Esophagus muscularis mucosa (tissue), 4 donors: ENCODE measurements around the gene PPFIA3. TPM values are rescaled to one million over a fixed set of nuclear protein-coding genes. Genes with fewer than 3 reads are reported as not detected.

Experiments used
- DNase-seq: peaks from one replicate; pipeline ENCODE4 v3.0.0-alpha.2; 2017; ENCODE audit errors: extremely low spot score
- H3K27ac ChIP-seq, 4 donors: fragments of 200-600 bp; sonication (generic); replicated peaks in 1 of 4; 1 replicate in 3 of 4; 2 replicates in 1 of 4; pipeline ENCODE4 v1.5.1; 2016 to 2019; ENCODE audit warnings: mild to moderate bottlenecking in 1 of 4
- H3K27me3 ChIP-seq, 4 donors: fragments of 200-600 bp; sonication (generic); one replicate each; pipeline versions ENCODE4 v1.5.1 to v1.6.0; 2016 to 2019
- H3K36me3 ChIP-seq, 4 donors: fragments of 200-600 bp; sonication (generic); one replicate each; pipeline ENCODE4 v1.5.1; 2016 to 2019
- H3K4me1 ChIP-seq, 4 donors: fragments of 200-600 bp; sonication (generic); one replicate each; pipeline ENCODE4 v1.5.1; 2016 to 2019
- H3K4me3 ChIP-seq, 4 donors: fragments of 200-600 bp; sonication (generic); 1 replicate in 2 of 4; 2 replicates in 2 of 4; pipeline ENCODE4 v1.5.1; 2016 to 2019; ENCODE audit warnings: mild to moderate bottlenecking in 4 of 4, moderate library complexity in 1 of 4
- H3K9me3 ChIP-seq, 4 donors: fragments of 200-600 bp; sonication (generic); 1 replicate in 3 of 4; 2 replicates in 1 of 4; pipeline ENCODE4 v1.5.1; 2016 to 2019
- EP300 ChIP-seq: sonication (generic); formaldehyde crosslinking; IDR thresholded peaks from one replicate; pipeline ENCODE4 v1.6.1; 2017; ENCODE audit warnings: antibody characterized with exemption
- POLR2A ChIP-seq: fragments of 450-650 bp; IDR thresholded peaks from one replicate; pipeline ENCODE4 v1.6.1; 2017; ENCODE audit warnings: antibody characterized with exemption, moderate library complexity, mild to moderate bottlenecking, low read depth
- POLR2AphosphoS5 ChIP-seq, 2 donors: sonication (generic); formaldehyde crosslinking; IDR thresholded peaks; one replicate each; pipeline ENCODE4 v1.6.1; 2017; ENCODE audit warnings: antibody characterized with exemption in 2 of 2
- WGBS: methylation state at CpG from one replicate; pipeline ENCODE4 v1.1.5; 2018; 5-methylcytosine and 5-hydroxymethylcytosine counted together
- intact Hi-C: fragments of 100-400 bp; cut with DNase I; formaldehyde crosslinking; loops from one replicate; pipeline ENCODE4 v1.15.1; 2023
- total RNA-seq, 4 donors: library from RNA; depleted of rRNA; stranded (reverse); fragments of >200 nt; gene quantifications; one replicate each; pipeline versions ENCODE4 v1.1.0 to v1.2.1, GENCODE V29; 2016
- TF ChIP-seq, protein P1 (sequence below), 3 experiments: fragments of 200-600 bp in 2 of 3; fragments of 450-650 bp in 1 of 3; sonication (generic) in 2 of 3; IDR thresholded peaks; one replicate each; pipeline ENCODE4 v1.5.1; 2017 to 2019; ENCODE audit warnings: antibody characterized with exemption in 3 of 3, mild to moderate bottlenecking in 2 of 3, moderate library complexity in 1 of 3

PPFIA3 gene
- total RNA-seq, 4 donors from 2014 or later, result 3.3 to 8.4 (median 5.3) TPM

DNA sequence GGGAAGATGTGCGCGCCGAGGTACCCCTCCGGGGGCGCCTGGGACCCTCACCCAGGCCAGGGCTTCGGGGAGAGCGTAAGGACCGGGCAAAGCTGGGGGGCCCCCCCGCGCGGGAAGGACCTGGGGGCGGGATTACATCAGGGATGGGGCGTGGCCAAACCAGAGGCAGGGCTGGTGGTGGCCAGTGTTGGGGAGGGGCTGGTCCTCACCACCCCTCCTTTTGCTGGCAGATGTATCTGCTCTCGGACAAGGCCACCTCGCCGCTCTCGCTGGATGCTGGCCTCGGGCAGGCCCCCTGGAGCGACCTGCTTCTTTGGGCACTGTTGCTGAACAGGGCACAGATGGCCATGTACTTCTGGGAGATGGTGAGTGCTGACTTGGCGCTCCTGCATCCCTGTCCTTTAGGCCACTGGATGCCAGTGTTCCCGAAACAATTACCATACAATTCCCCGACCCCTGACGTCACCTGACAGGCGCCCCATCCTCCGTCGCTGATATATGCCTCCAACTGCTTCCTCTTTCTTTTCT, 63.6 kb downstream of the PPFIA3 start:
- H3K27me3 ChIP-seq, result no peaks in the 10 kb centered on the region
- H3K36me3 ChIP-seq, result peaks cover 10 to 96% (median 63%) of the 10 kb centered on the region in 4 donors
- no peaks in the 10 kb centered on the region for H3K9me3 ChIP-seq
- DNase-seq, result no peak
- H3K4me1 ChIP-seq, result no peaks in the 10 kb centered on the region
- WGBS, result 79% methylated on average over 20 of the region's 26 CpGs
- no peak overlapping the region for H3K4me3 ChIP-seq
- intact Hi-C loops, result no loop called here
- TF ChIP-seq EP300 (no peak), POLR2A (no peak), POLR2AphosphoS5 (IDR thresholded peaks at IDR 0.05) (no peak)
- TF ChIP-seq, protein P1, sequence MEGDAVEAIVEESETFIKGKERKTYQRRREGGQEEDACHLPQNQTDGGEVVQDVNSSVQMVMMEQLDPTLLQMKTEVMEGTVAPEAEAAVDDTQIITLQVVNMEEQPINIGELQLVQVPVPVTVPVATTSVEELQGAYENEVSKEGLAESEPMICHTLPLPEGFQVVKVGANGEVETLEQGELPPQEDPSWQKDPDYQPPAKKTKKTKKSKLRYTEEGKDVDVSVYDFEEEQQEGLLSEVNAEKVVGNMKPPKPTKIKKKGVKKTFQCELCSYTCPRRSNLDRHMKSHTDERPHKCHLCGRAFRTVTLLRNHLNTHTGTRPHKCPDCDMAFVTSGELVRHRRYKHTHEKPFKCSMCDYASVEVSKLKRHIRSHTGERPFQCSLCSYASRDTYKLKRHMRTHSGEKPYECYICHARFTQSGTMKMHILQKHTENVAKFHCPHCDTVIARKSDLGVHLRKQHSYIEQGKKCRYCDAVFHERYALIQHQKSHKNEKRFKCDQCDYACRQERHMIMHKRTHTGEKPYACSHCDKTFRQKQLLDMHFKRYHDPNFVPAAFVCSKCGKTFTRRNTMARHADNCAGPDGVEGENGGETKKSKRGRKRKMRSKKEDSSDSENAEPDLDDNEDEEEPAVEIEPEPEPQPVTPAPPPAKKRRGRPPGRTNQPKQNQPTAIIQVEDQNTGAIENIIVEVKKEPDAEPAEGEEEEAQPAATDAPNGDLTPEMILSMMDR (IDR thresholded peaks at IDR 0.05), result no peak
- H3K27ac ChIP-seq, result no peak overlapping the region

DNA sequence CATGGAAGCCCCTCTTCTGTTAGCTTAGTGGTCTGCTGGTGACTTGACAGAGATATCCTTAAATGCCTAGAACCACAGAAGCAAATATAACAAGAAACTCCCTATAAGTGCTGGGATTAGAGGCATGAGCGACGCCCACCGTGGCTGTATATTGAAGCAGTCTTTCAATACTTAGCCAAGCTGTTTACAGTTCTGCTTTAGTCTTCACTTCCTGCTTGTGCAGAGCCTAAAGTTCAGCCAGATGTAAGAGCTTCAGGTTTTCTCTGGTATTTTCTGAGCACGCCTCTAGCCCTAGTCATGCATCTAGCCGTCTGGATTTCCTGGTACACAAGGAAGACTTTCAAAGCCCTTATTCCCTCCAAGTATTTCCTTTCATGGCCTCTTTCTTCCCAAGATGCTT, 66.8 kb downstream of the PPFIA3 start:
- Histone ChIP-seq H3K4me1 (peaks cover 0 to 4% (median 0%) of the 10 kb centered on the region in 4 donors), H3K27me3 (no peaks in the 10 kb centered on the region), H3K9me3 (no peaks in the 10 kb centered on the region), H3K36me3 (peaks cover 38 to 99% (median 86%) of the 10 kb centered on the region in 4 donors), H3K27ac (no peak overlapping the region), H3K4me3 (no peak overlapping the region)
- WGBS, result 86% methylated on average over 5 of the region's 5 CpGs
- intact Hi-C loops, result no loop called here
- no peak for DNase-seq
- TF ChIP-seq EP300 (no peak), POLR2A (no peak), POLR2AphosphoS5 (IDR thresholded peaks at IDR 0.05) (no peak)
- TF ChIP-seq, protein P1 (IDR thresholded peaks at IDR 0.05), result no peak

DNA sequence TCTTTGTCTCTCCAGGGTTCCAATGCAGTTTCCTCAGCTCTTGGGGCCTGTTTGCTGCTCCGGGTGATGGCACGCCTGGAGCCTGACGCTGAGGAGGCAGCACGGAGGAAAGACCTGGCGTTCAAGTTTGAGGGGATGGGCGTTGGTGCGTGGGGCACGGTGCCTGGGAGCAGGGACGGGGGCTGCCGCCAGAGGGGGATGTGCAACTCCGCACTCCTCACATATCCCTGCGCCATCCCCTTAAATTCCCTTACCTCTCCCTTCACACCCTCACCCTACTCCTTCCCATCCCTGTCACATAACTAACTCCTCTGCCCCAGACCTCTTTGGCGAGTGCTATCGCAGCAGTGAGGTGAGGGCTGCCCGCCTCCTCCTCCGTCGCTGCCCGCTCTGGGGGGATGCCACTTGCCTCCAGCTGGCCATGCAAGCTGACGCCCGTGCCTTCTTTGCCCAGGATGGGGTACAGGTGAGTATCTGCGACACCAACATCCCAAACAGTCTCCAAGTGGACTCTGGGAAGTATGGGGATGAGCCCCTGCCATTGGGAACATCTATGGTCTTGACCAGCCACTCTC, 69.4 kb downstream of the PPFIA3 start:
- H3K4me3 ChIP-seq, result no peak overlapping the region
- intact Hi-C loops, result no loop called here
- no peaks in the 10 kb centered on the region for H3K9me3 ChIP-seq
- H3K27me3 ChIP-seq, result no peaks in the 10 kb centered on the region
- peaks cover 55 to 96% (median 87%) of the 10 kb centered on the region in 4 donors for H3K36me3 ChIP-seq
- TF ChIP-seq POLR2A, result no peak
- TF ChIP-seq POLR2AphosphoS5 (IDR thresholded peaks at IDR 0.05), result no peak
- TF ChIP-seq EP300, result no peak
- TF ChIP-seq, protein P1 (IDR thresholded peaks at IDR 0.05), result no peak
- DNase-seq, result no peak
- WGBS, result 82% methylated on average over 15 of the region's 21 CpGs
- peak overlapping the region in 1 of 4 donors; percentile 33 for H3K27ac ChIP-seq
- peaks cover 0 to 4% (median 0%) of the 10 kb centered on the region in 4 donors for H3K4me1 ChIP-seq

DNA sequence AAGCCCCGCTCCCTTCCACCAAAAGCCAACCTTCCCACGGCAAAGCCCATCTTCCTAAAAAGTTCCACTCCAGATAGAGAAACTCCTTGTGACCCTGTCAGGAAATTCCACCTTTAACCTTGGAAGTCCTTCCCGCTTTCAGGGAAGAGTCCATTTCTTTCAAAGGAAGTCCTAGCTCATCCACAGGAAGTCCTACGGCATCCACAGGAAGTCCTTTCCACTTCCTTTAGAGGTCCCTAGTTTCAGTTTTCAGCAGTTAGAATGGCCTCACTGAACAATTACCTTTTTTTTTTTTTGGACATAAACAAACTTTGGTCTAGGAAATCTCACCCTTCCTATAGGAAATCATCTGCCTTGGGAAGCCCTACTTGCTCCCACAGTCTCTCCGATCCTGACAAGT, 69.9 kb downstream of the PPFIA3 start:
- Histone ChIP-seq H3K27me3 (no peaks in the 10 kb centered on the region), H3K9me3 (no peaks in the 10 kb centered on the region), H3K27ac (peak overlapping the region in 1 of 4 donors; percentile 33), H3K4me1 (peaks cover 0 to 4% (median 0%) of the 10 kb centered on the region in 4 donors), H3K4me3 (no peak overlapping the region), H3K36me3 (peaks cover 56 to 96% (median 87%) of the 10 kb centered on the region in 4 donors)
- DNase-seq, result no peak
- 82% methylated on average over 5 of the region's 5 CpGs for WGBS
- TF ChIP-seq POLR2AphosphoS5 (IDR thresholded peaks at IDR 0.05), result no peak
- TF ChIP-seq, protein P1 (IDR thresholded peaks at IDR 0.05), result no peak
- TF ChIP-seq POLR2A, result no peak
- no peak for TF ChIP-seq EP300
- intact Hi-C loops, result no loop called here
